C1 segment of cervical spinal cord (tissue), 14 donors: ENCODE measurements around the gene IQCM.

ENCODE experiments used
- DNase-seq, 14 donors: peaks; one replicate each; lab custom pipeline; 2025; lab: John Stamatoyannopoulos, UW

IQCM gene

DNA sequence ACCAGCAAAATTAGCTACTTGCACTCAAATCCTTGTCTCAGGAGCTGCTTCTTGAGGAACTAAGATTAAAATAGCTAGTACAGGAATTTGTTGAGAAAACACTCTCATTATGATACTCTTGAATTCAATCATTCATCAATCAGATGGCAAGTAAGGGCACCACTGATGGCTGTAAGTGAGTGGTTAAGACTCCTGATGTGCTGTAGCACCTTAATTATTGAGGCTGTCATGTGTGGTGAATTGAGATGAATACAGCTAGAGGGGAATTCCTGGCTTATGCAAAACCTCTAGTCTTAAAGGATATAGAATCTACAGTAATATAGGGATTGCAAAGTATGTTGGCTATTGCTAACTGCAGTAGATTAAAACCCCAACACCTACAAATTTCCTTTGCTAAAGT, 509.1 kb downstream of the IQCM start:
- DNase-seq = no peak
